GM19468 (cell line): ENCODE data around the gene BRF1.
"Not testable (repeated sequence)": the region's sequence is repeated elsewhere in the genome, so short reads cannot be mapped to it uniquely, and the experiment has no call there.

Source experiments
- ATAC-seq: cut with Tn5 transposase; IDR thresholded peaks from one replicate; pipeline ENCODE4 v1.9.1; 2021; ENCODE audit warnings: mild to moderate bottlenecking, moderate library complexity, moderate number of reproducible peaks; ENCODE audit not compliant: unreplicated experiment; ENCODE audit errors: extremely low read depth

BRF1 gene

GRCh38 chr14:105294142-105294597, 6.6 kb downstream of the BRF1 start:
- peak; percentile 64 for ATAC-seq

- no peak for ATAC-seq
Observed at GRCh38 chr14:105292826-105293711, 7.7 kb downstream of the BRF1 start.

GRCh38 chr14:105290621-105291346, 10.0 kb downstream of the BRF1 start:
- no peak for ATAC-seq

- not testable (repeated sequence) for ATAC-seq
Observed at GRCh38 chr14:105288936-105289335, 11.9 kb downstream of the BRF1 start.

GRCh38 chr14:105287249-105288102, 13.3 kb downstream of the BRF1 start:
- no peak for ATAC-seq

- ATAC-seq, result no peak
Observed at GRCh38 chr14:105286759-105287144, 14.0 kb downstream of the BRF1 start.

GRCh38 chr14:105285174-105285573, 15.6 kb downstream of the BRF1 start:
- no peak for ATAC-seq

- no peak for ATAC-seq
Observed at GRCh38 chr14:105283899-105284298, 16.9 kb downstream of the BRF1 start.

GRCh38 chr14:105283028-105283427, 17.8 kb downstream of the BRF1 start:
- no peak for ATAC-seq

GRCh38 chr14:105282098-105282725, 18.6 kb downstream of the BRF1 start:
- no peak for ATAC-seq

- no peak for ATAC-seq
Observed at GRCh38 chr14:105281371-105282097, 19.3 kb downstream of the BRF1 start.

GRCh38 chr14:105280525-105280924, 20.3 kb downstream of the BRF1 start:
- no peak for ATAC-seq

GRCh38 chr14:105279642-105280361, 21.0 kb downstream of the BRF1 start:
- ATAC-seq, result no peak

GRCh38 chr14:105277448-105277847, 23.4 kb downstream of the BRF1 start:
- ATAC-seq, result not testable (repeated sequence)

GRCh38 chr14:105275267-105275946, 25.4 kb downstream of the BRF1 start:
- ATAC-seq, result no peak

GRCh38 chr14:105274637-105275036, 26.2 kb downstream of the BRF1 start:
- ATAC-seq, result no peak

- ATAC-seq, result no peak
Observed at GRCh38 chr14:105273062-105273461, 27.7 kb downstream of the BRF1 start.

GRCh38 chr14:105272623-105273022, 28.2 kb downstream of the BRF1 start:
- ATAC-seq, result no peak
